B cell (primary cell): ENCODE data around the gene AQP12B.

Source experiments
- EZH2 ChIP-seq: IDR thresholded peaks from 2 replicates; pipeline ENCODE4 v1.6.1; 2012; ENCODE audit warnings: borderline replicate concordance, low read depth, mild to moderate bottlenecking, moderate library complexity, low read length; ENCODE audit not compliant: insufficient read depth, poor library complexity, severe bottlenecking
- TF ChIP-seq, protein P1 (sequence below): fragments of 200-600 bp; IDR thresholded peaks from one replicate; pipeline ENCODE4 v1.8.0; 2022; ENCODE audit warnings: antibody characterized with exemption, mild to moderate bottlenecking

DNA sequence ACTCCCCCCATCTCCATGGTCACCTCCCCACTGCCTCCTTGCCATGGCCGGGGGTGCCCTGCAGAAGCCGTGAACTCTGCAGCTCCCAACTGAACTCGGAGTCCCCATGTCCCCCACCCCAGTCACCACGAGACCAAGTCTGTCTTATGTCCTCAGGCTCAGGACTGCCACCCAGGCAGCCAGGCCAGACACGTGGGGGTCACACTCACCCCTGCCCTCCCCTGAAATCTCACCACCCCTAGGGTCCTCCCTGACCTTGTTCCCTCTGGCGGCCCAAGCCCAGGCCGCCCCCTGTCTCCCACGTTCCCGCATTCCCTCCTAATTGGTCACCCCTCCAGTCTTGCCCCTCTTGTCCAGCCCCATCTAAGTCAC is 19.9 kb upstream of the AQP12B start:
- TF ChIP-seq, protein P1, sequence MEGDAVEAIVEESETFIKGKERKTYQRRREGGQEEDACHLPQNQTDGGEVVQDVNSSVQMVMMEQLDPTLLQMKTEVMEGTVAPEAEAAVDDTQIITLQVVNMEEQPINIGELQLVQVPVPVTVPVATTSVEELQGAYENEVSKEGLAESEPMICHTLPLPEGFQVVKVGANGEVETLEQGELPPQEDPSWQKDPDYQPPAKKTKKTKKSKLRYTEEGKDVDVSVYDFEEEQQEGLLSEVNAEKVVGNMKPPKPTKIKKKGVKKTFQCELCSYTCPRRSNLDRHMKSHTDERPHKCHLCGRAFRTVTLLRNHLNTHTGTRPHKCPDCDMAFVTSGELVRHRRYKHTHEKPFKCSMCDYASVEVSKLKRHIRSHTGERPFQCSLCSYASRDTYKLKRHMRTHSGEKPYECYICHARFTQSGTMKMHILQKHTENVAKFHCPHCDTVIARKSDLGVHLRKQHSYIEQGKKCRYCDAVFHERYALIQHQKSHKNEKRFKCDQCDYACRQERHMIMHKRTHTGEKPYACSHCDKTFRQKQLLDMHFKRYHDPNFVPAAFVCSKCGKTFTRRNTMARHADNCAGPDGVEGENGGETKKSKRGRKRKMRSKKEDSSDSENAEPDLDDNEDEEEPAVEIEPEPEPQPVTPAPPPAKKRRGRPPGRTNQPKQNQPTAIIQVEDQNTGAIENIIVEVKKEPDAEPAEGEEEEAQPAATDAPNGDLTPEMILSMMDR, result no peak
- TF ChIP-seq EZH2, result no peak
